Duodenal mucosa (tissue), 2 donors: ENCODE results near the gene HPRT1.

Experiments
- H3K27ac ChIP-seq: one replicate; pipeline ENCODE4 v1.7.0; 2013; ENCODE audit warnings: low read depth, low read length
- H3K27me3 ChIP-seq, 2 donors: one replicate each; pipeline ENCODE4 v1.7.0; 2013; ENCODE audit warnings: low read length in 2 of 2, control low read depth in 1 of 2; ENCODE audit not compliant: insufficient read depth in 2 of 2, control insufficient read depth in 1 of 2
- H3K36me3 ChIP-seq, 2 donors: one replicate each; pipeline ENCODE4 v1.7.0; 2013; ENCODE audit warnings: low read length in 2 of 2, control low read depth in 1 of 2; ENCODE audit not compliant: insufficient read depth in 2 of 2, control insufficient read depth in 1 of 2
- H3K4me1 ChIP-seq, 2 donors: one replicate each; pipeline ENCODE4 v1.7.0; 2013; ENCODE audit warnings: low read length in 2 of 2, control low read depth in 1 of 2; ENCODE audit not compliant: insufficient read depth in 2 of 2, control insufficient read depth in 1 of 2
- H3K4me3 ChIP-seq, 2 donors: one replicate each; pipeline ENCODE4 v1.7.0; 2013; ENCODE audit warnings: low read length in 2 of 2, low read depth in 1 of 2
- H3K9ac ChIP-seq, 2 donors: one replicate each; pipeline ENCODE4 v1.7.0; 2013; ENCODE audit warnings: low read length in 2 of 2, low read depth in 1 of 2
- H3K9me3 ChIP-seq, 2 donors: one replicate each; pipeline ENCODE4 v1.7.0; 2013; ENCODE audit warnings: low read length in 2 of 2, control low read depth in 1 of 2; ENCODE audit not compliant: control insufficient read depth in 1 of 2

Gene HPRT1, protein sequence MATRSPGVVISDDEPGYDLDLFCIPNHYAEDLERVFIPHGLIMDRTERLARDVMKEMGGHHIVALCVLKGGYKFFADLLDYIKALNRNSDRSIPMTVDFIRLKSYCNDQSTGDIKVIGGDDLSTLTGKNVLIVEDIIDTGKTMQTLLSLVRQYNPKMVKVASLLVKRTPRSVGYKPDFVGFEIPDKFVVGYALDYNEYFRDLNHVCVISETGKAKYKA

DNA sequence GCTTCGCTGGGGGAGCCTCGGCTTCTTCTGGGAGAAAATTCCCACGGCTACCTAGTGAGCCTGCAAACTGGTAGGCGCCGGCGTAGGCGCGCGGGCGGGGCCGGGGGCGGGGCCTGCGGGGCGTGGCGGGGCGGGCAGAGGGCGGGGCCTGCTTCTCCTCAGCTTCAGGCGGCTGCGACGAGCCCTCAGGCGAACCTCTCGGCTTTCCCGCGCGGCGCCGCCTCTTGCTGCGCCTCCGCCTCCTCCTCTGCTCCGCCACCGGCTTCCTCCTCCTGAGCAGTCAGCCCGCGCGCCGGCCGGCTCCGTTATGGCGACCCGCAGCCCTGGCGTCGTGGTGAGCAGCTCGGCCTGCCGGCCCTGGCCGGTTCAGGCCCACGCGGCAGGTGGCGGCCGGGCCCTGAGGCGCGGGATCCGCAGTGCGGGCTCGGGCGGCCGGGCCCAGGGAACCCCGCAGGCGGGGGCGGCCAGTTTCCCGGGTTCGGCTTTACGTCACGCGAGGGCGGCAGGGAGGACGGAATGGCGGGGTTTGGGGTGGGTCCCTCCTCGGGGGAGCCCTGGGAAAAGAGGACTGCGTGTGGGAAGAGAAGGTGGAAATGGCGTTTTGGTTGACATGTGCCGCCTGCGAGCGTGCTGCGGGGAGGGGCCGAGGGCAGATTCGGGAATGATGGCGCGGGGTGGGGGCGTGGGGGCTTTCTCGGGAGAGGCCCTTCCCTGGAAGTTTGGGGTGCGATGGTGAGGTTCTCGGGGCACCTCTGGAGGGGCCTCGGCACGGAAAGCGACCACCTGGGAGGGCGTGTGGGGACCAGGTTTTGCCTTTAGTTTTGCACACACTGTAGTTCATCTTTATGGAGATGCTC, at the start of gene HPRT1:
HPRT1 (plus strand) TSS at position 161 of the 857 bp plus-strand sequence; CDS start at position 308, 147 bp downstream.
- Histone ChIP-seq H3K9me3 (no peaks in the 10 kb centered on the region), H3K9ac (peak within 1 kb of the TSS; percentile 57 to 59), H3K36me3 (no peaks in the 10 kb centered on the region), H3K27me3 (no peaks in the 10 kb centered on the region), H3K4me1 (peaks cover 8 to 17% of the 10 kb centered on the region in 2 donors), H3K4me3 (peak within 1 kb of the TSS; percentile 66 to 69), H3K27ac (peak within 1 kb of the TSS; percentile 42)

DNA sequence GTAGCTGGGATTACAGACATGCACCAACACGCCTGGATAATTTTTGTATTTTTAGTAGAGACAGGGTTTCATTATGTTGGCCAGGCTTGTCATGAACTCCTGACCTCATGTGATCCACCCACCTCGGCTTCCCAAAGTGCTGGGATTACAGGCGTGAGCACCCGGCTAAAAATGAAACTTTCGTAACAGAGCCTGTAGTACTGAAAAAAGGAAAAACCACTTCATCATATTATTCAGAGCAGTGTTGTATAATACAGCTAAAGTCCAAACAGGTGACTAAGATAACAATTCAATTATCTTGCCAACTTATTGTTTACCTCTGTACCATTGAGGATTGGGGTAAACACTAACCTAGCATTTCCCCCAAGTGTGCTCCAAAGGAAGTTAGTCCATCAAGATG, 43.9 kb upstream of the HPRT1 start:
- peaks cover 0 to 8% of the 10 kb centered on the region in 2 donors for H3K36me3 ChIP-seq
- no peaks in the 10 kb centered on the region for H3K9me3 ChIP-seq
- H3K4me1 ChIP-seq = no peaks in the 10 kb centered on the region
- H3K4me3 ChIP-seq = no peak overlapping the region
- no peaks in the 10 kb centered on the region for H3K27me3 ChIP-seq
- no peak overlapping the region for H3K9ac ChIP-seq
- no peak overlapping the region for H3K27ac ChIP-seq

DNA sequence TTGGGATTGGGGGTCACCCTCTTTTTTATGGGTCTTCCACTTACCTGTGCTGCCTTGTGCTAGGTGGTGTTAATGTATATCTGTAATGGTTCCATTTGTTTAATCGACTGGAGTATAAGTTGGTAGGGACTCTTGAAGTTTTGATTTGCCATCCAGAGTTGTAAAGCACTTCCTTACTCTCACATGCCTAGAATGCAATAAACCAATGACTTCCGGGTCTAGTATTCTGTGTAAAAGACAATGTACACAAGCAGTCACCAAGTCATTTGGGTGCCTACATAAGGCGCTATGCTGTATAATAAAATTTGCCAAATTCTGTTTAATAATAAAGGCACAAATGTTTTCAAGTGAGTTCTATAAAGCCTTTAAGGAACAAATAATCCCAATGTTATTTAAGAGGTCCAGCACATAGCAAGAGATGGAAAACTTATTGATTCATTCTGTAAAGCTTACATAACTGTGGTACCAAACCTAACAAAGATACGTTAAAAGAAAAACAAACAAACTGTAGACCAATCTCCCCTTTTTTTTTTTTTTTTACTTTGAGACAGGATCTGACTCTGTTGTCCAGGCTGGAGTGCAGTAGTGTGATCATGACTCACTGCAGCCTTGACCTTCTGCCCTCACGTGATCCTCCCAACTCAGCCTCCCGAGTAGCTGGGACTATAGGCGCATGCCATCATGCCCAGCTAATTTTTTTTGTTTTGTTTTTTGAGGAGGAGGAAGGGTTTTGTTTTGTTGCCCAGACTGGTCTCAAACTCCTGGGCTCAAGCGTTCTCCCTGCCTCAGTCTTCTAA, 41.5 kb upstream of the HPRT1 start:
- no peaks in the 10 kb centered on the region for H3K27me3 ChIP-seq
- no peak overlapping the region for H3K4me3 ChIP-seq
- no peak overlapping the region for H3K27ac ChIP-seq
- H3K4me1 ChIP-seq = no peaks in the 10 kb centered on the region
- H3K9me3 ChIP-seq = no peaks in the 10 kb centered on the region
- H3K36me3 ChIP-seq = peaks cover 0 to 9% of the 10 kb centered on the region in 2 donors
- H3K9ac ChIP-seq = no peak overlapping the region

DNA sequence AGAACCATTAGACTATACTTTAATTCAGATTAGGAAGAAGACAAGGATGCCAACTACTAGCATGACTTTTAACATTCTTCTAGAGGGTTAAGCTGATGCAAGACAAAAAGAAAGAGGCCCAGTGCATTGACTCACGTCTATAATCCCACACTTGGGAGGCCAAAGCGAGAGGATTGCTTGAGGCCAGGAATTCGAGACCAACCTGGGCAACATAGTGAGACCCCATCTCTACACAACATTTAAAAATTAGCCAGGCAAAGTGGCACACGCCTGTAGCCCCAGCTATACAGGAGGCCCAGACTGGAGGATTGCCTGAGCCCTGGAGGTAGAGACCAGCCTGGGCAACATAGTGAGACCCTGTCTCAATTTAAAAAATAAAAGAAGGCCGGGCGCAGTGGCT, 40.2 kb upstream of the HPRT1 start:
- H3K4me3 ChIP-seq = no peak overlapping the region
- H3K4me1 ChIP-seq = no peaks in the 10 kb centered on the region
- H3K36me3 ChIP-seq = peaks cover 0 to 9% of the 10 kb centered on the region in 2 donors
- no peak overlapping the region for H3K27ac ChIP-seq
- H3K9me3 ChIP-seq = no peaks in the 10 kb centered on the region
- no peak overlapping the region for H3K9ac ChIP-seq
- no peaks in the 10 kb centered on the region for H3K27me3 ChIP-seq

DNA sequence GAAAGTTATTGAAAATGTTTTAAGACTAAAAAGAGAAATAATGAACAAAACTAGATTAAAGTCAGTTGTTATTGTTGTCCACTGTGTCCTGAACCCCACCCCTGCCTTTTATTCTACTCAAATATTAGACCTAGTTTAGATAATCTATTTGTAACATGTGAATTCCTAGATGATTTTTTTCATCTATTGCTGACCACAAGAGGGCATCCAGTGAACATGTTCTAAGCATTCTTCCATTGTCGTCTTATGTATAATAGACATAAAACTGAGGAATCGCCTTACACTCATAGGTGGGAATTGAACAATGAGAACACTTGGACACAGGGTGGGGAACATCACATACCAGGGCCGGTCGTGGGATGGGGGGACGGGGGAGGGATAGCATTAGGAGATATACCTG, 36.4 kb upstream of the HPRT1 start:
- Histone ChIP-seq H3K4me1 (no peaks in the 10 kb centered on the region), H3K36me3 (peaks cover 0 to 11% of the 10 kb centered on the region in 2 donors), H3K27ac (no peak overlapping the region), H3K9ac (no peak overlapping the region), H3K27me3 (no peaks in the 10 kb centered on the region), H3K9me3 (no peaks in the 10 kb centered on the region), H3K4me3 (no peak overlapping the region)

DNA sequence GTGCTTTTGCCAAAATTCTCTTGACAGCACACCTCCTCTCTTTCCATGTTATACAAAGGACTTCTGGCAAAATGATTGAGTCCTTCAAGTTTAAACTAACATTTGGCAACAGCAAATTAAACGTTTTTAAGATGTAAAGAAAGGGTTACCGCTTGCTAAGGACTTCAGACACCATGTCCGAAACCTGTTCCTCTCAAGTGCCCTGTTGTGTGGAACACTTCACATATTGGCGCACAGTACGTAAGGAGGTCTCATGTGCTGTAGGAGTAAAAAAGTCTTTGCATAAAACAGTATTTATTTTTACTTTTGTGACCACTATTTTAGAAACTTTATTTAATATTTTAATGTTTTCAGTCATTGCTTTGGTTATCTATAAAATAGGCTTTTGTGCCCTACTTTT, 33.7 kb upstream of the HPRT1 start:
- Histone ChIP-seq H3K9me3 (no peaks in the 10 kb centered on the region), H3K4me3 (no peak overlapping the region), H3K36me3 (peaks cover 0 to 12% of the 10 kb centered on the region in 2 donors), H3K4me1 (no peaks in the 10 kb centered on the region), H3K9ac (no peak overlapping the region), H3K27ac (no peak overlapping the region), H3K27me3 (no peaks in the 10 kb centered on the region)

DNA sequence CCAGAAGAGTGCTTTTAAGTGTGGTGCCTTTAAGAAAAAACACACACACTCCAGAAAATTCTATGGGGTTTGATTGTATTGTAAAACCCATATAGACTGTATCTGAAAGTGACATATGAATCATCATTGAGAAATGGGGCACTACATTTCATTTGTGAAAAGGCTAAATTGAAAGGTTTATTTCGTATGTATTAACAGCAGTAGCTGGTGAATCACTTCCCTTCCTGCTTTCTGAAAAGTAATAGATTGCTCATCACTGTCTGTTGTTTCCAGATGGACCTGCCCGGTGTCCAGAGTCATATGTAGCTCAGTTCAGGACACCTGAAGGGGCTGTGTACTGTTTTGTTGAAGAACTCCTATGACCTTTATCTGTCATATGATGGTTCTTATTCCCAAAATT, 28.1 kb upstream of the HPRT1 start:
- Histone ChIP-seq H3K9me3 (no peaks in the 10 kb centered on the region), H3K4me1 (no peaks in the 10 kb centered on the region), H3K27ac (no peak overlapping the region), H3K27me3 (no peaks in the 10 kb centered on the region), H3K4me3 (no peak overlapping the region), H3K36me3 (peaks cover 0 to 8% of the 10 kb centered on the region in 2 donors), H3K9ac (no peak overlapping the region)

DNA sequence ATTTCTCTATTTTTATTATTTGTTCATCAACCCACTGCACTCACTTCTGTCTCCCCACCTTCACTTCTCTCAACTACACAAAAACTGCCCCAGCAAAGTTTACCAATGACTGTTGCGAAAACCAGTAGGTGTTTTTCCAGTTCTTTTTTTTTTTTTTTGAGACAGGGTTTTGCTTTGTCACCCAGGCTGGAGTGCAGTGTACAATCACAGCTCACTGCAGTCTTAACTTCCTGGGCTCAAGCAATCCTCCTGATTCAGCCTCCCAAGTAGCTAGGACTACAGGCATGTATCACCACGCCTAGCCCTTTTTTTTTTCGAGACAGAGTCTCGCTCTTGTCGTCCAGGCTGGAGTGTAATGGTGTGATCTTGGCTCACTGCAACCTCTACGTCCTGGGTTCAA, 24.1 kb upstream of the HPRT1 start:
- Histone ChIP-seq H3K27ac (no peak overlapping the region), H3K9ac (no peak overlapping the region), H3K4me1 (no peaks in the 10 kb centered on the region), H3K27me3 (no peaks in the 10 kb centered on the region), H3K36me3 (peaks cover 0 to 4% of the 10 kb centered on the region in 2 donors), H3K9me3 (no peaks in the 10 kb centered on the region), H3K4me3 (no peak overlapping the region)

DNA sequence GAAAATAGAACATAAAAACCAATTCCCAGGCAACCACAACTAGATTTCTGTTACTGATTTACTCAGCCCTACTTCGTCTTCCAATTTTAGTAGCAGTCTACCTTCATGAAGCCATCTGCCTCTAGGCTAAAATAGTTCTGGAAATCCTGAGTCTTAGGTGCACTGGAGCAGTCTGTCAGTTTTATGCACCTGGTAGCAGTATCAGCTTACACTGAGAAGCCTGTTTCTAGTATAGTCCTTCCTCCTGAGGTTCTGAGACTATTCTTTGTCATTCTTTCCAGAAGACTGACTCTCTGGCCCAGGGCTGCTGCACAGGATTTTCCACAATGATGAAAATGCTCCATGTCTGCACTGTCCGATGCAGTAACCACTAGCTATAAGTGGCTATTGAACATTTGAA, 16.9 kb upstream of the HPRT1 start:
- Histone ChIP-seq H3K27me3 (no peaks in the 10 kb centered on the region), H3K36me3 (no peaks in the 10 kb centered on the region), H3K9ac (no peak overlapping the region), H3K9me3 (no peaks in the 10 kb centered on the region), H3K4me3 (no peak overlapping the region), H3K27ac (no peak overlapping the region), H3K4me1 (no peaks in the 10 kb centered on the region)

DNA sequence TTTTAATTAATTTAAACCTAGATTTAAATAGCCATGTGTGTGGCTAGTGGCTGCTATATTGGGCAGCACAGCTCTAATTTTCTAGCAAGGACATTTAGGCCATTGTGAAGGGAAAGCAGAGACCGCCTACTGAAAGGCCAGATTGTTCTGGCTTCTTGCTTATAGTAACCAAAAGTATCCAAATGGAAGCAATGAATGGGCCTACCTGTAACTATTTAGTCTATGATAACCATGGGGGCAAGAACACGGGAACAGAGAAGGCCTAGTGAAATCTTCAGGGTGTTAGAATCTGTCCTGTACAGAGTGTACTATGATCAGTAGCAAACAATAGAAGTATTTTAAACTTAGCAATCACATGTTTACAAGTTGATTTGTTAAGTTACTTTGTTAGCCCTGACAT, 16.5 kb upstream of the HPRT1 start:
- H3K4me1 ChIP-seq = no peaks in the 10 kb centered on the region
- H3K27ac ChIP-seq = no peak overlapping the region
- H3K27me3 ChIP-seq = no peaks in the 10 kb centered on the region
- no peak overlapping the region for H3K9ac ChIP-seq
- no peaks in the 10 kb centered on the region for H3K36me3 ChIP-seq
- no peaks in the 10 kb centered on the region for H3K9me3 ChIP-seq
- H3K4me3 ChIP-seq = no peak overlapping the region
